SK-N-MC (cell line): Measurements from ENCODE around the gene PDE4B.

Source experiments
- EZH2 ChIP-seq: fragments of 200-600 bp; sonication (generic); IDR thresholded peaks from one replicate; pipeline ENCODE4 v1.6.1; 2017; ENCODE audit warnings: antibody characterized with exemption
- POLR2AphosphoS5 ChIP-seq: IDR thresholded peaks from 2 replicates; pipeline ENCODE4 v1.6.1; 2012; ENCODE audit warnings: mild to moderate bottlenecking, low read depth, low read length, borderline replicate concordance

DNA sequence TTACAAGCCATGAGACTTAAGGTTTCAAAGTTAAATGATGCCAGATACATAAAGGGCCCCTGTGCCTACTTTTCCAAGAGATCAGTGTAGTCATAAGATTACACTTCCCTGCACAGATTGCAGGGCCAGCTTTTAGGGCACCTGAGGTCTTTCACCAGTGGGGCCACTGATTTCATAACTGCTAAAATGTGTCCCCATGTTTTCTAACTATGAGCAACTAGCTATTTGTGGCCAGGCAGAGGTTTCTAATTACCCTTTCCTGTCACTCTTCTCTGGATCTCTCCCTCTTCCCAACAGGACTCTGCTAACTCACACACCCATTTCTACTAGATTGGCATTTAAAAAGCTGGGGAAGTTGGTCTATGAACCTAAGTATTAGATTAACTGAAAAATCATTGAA, 534.2 kb downstream of the PDE4B start:
- TF ChIP-seq EZH2 (no peak), POLR2AphosphoS5 (no peak)
